GM10248 (cell line): ENCODE results near the gene TRMT11.

Source experiments
- CTCF ChIA-PET: fragments of 300-600 bp; sonication (Branson Sonifier 250); formaldehyde crosslinking; extraction: SDS; loops from one replicate; lab custom pipeline; 2021; ENCODE audit warnings: antibody characterized with exemption; lab: Yijun Ruan, JAX
- POLR2A ChIA-PET: fragments of 350-650 bp; sonication (Branson Sonifier 250); formaldehyde crosslinking; extraction: SDS; loops from one replicate; lab custom pipeline; 2020; ENCODE audit warnings: antibody characterized with exemption; lab: Yijun Ruan, JAX
- DNase-seq: peaks from one replicate; pipeline ENCODE4 v3.0.0; 2012; ENCODE audit errors: extremely low spot score
- TF ChIP-seq, protein P1 (sequence below): IDR thresholded peaks from 2 replicates; pipeline ENCODE4 v1.5.1; 2012; ENCODE audit warnings: mild to moderate bottlenecking, low read depth; ENCODE audit errors: extremely low read depth, missing control alignments, control extremely low read depth

The TRMT11 gene

DNA sequence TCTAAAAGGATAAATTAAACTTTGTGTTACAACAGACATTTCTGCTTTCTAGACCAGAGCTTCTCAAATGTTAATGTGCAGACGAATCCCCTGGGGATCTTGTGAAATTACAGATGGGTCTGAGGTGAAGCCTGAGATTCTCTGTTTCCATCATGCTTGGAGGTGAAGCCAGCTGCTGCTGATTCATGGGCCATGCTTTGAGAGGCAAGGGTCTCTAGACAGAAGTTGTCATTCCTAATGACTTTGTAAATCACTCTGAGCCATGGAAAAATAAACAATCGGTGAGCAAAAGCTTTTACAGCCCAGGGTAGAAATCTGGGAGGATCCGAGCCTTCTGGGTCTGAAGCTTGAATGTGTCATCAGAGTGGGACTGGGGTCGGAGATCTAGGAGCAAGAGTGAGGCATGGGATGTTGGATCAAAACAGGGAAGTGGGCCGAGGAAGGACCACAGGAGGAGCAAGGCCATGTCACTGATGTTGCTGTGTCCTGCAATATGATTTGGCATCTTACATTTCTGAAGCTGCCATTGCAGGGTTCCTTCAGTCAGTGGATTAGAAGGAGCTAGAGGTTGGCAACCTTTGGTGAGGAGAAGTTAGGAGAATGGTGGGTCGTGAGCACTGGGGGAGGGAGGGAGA lies 77.3 kb downstream of the TRMT11 start:
- TF ChIP-seq, protein P1, sequence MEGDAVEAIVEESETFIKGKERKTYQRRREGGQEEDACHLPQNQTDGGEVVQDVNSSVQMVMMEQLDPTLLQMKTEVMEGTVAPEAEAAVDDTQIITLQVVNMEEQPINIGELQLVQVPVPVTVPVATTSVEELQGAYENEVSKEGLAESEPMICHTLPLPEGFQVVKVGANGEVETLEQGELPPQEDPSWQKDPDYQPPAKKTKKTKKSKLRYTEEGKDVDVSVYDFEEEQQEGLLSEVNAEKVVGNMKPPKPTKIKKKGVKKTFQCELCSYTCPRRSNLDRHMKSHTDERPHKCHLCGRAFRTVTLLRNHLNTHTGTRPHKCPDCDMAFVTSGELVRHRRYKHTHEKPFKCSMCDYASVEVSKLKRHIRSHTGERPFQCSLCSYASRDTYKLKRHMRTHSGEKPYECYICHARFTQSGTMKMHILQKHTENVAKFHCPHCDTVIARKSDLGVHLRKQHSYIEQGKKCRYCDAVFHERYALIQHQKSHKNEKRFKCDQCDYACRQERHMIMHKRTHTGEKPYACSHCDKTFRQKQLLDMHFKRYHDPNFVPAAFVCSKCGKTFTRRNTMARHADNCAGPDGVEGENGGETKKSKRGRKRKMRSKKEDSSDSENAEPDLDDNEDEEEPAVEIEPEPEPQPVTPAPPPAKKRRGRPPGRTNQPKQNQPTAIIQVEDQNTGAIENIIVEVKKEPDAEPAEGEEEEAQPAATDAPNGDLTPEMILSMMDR = no peak
- ChIA-PET POLR2A (no interaction called here), CTCF (interaction anchor here (0.7 to 2.1 kb wide), 10 partner anchors 8 to 122 kb away, joined by 3 to 7 read pairs (median 4); no protein-coding TSS in a partner anchor)
- no peak for DNase-seq

DNA sequence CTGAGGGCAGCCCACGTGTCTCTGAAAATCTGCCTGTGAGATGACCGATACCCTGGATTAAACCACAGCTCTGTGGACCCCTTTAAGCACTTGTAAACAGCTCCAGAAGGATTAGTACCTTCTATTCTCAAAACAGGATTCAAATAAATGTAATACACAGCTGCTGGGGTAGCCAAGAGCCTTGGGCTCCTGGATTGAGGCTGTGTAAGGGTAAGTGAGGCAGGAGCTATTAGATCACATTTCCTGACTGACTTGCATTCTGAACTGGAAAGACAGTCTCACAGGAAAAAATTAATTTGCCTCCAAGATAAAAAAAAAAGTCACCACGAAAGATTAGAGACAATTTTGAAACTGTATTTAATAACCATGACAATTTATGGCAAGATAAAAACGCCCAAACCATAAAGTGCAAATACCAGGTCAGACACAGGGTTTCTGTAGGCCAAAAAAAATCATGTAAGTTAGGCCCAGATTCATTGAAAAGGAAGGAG lies 78.0 kb downstream of the TRMT11 start:
- no peak for DNase-seq
- TF ChIP-seq, protein P1 = no peak
- CTCF ChIA-PET = interaction anchor here (0.9 to 2.1 kb wide), 8 partner anchors 8 to 122 kb away, joined by 3 to 7 read pairs (median 4); no protein-coding TSS in a partner anchor
- POLR2A ChIA-PET = no interaction called here

DNA sequence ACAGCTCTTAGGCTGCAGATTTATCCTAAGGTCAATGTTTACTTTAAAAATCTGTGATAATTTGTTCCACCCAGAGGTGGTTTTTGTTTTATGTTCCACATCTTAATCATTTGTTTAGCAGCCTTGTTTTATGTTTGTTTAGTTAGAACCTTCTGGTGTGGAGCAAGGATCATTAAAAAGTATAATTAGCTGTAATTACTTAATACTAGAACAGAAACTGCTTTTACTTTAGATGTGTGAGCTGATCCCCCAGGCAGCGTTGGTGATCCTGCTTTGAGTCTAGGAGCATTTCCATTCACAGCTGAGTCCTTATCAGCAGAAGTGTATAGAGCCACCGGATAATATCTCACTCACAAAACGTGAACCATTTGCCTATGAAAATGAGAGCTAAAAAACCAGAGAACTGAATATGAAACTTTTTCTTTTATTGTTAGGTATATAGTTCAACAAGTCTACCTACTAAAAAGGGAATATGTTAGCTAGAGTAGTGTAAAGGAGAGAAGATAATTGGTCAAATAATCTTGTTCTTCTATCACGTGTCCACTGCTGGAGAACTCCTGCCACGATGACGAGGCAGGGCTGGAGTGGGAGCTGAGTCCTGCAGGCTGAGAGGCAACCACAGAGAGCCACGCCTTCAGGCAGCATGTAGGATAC lies 78.5 kb downstream of the TRMT11 start:
- no peak for DNase-seq
- ChIA-PET CTCF (interaction anchor here (0.9 to 2.1 kb wide), 11 partner anchors 7 to 121 kb away, joined by 3 to 7 read pairs (median 4); partner anchors contain the start of gene HINT3), POLR2A (no interaction called here)
- TF ChIP-seq, protein P1 = no peak

DNA sequence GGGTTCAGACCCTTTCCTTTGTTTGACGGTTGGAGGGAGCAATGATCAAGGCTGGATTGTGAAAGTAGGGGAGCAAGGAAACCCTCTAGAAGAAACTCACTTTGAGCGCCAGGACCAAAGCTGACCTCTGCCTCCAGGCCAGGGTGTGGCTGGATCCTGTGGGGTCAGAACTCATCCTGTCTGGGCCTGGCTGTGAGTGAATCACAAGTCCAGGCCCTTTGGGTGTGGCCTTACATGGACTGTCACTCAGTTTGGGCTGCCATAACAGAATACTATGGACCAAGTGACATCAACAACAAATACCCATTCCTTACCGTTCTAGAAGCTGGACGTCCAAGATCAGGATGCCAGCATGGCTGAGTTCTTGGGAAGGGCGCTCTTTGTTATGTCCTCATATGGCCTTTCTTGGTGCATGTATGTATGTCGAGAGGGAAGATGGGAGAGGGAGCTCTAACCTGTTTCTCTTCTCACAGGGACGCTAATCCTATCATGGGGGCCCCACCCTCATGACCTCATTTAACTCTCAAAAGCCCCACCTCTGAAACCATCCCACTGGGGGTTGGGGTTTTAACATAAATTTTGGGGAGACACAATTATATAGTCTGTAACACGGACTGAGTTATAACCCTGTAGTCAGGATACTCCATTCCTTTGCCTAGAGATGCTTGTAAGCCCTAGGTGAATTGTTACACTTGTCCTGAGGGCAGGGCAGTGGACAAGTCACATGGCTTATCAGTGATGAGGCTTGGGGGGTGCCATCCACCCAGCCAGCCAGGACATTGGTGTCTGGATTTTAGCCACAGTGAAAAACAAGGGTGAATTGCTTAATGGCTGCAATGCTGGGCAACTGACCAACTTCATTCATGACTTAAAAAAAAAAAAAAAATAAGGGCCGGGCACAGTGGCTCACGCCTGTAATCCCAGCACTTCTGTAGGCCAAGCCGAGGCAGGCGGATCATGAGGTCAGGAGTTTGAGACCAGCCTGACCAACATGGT lies 80.0 kb downstream of the TRMT11 start:
- TF ChIP-seq, protein P1 = no peak
- POLR2A ChIA-PET = no interaction called here

DNA sequence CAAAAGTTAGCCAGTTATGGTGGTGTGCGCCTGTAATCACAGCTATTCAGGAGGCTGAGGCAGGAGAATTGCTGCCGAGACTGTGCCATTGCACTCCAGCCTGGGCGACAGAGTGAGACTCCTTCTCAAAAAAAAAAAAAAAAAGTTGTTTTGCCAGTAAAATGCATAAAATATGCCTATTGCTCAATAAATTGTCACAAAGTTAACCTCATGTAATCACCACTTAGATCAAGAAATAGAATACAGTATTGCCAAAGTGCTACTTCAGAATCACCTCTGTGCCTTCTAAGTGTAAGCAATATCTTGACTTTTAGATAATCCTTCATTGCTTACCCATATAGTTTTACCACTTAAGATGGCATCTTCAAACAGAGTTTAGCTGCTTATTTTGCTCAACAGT lies 80.7 kb downstream of the TRMT11 start:
- ChIA-PET POLR2A (no interaction called here), CTCF (interaction anchor here (1.1 kb wide), 1 partner anchor 9 kb away, joined by 3 read pairs; no protein-coding TSS in a partner anchor)
- DNase-seq = no peak
- TF ChIP-seq, protein P1 = no peak

More for the DNA sequence above, 80.0 kb downstream of the TRMT11 start:
- DNase-seq = no peak
- CTCF ChIA-PET = interaction anchor here (0.9 to 1.6 kb wide), 4 partner anchors 8 to 110 kb away, joined by 3 to 4 read pairs (median 4); partner anchors contain the start of gene HINT3
